GM12892 (cell line): ENCODE data around the gene EMILIN2.
"Not testable (repeated sequence)": the region's sequence is repeated elsewhere in the genome, so short reads cannot be mapped to it uniquely, and the experiment has no call there.

Experiments
- DNase-seq: peaks from one replicate; pipeline ENCODE4 v3.0.0; 2011; ENCODE audit not compliant: insufficient read length
- FAIRE-seq: peaks from 2 replicates; lab custom pipeline; 2011; peaks lifted over from hg19 to GRCh38; lab: Jason Lieb, UNC
- POLR2A ChIP-seq: IDR thresholded peaks from 2 replicates; pipeline ENCODE4 v1.6.1; 2011; ENCODE audit warnings: low read depth, low read length, control low read depth
- POLR2AphosphoS5 ChIP-seq: IDR thresholded peaks from 2 replicates; pipeline ENCODE4 v1.6.1; 2011; ENCODE audit warnings: low read depth, low read length, control low read depth
- TAF1 ChIP-seq: IDR thresholded peaks from 2 replicates; pipeline ENCODE4 v1.6.1; 2011; ENCODE audit warnings: low read depth, mild to moderate bottlenecking, control low read depth, low read length, borderline replicate concordance

The EMILIN2 gene

GRCh38 chr18:2856547-2857170, 9.9 kb downstream of the EMILIN2 start:
- TF ChIP-seq POLR2AphosphoS5 (no peak), TAF1 (no peak), POLR2A (no peak)
- FAIRE-seq (no peak), DNase-seq (no peak)

GRCh38 chr18:2857491-2858131, 10.8 kb downstream of the EMILIN2 start:
- no peak for FAIRE-seq
- TF ChIP-seq TAF1 (no peak), POLR2AphosphoS5 (no peak), POLR2A (no peak)
- DNase-seq = no peak

GRCh38 chr18:2860397-2860796, 13.6 kb downstream of the EMILIN2 start:
- not testable (repeated sequence) for DNase-seq, FAIRE-seq

- not testable (repeated sequence) for DNase-seq, FAIRE-seq
Measured at GRCh38 chr18:2863997-2864396, 17.2 kb downstream of the EMILIN2 start.

- FAIRE-seq, DNase-seq: not testable (repeated sequence)
Measured at GRCh38 chr18:2866465-2866864, 19.7 kb downstream of the EMILIN2 start.

- no peak for FAIRE-seq
- no peak for DNase-seq
- TF ChIP-seq POLR2AphosphoS5 = no peak
- no peak for TF ChIP-seq POLR2A
- TF ChIP-seq TAF1 = no peak
Measured at GRCh38 chr18:2869207-2869606, 22.4 kb downstream of the EMILIN2 start.

- TF ChIP-seq TAF1 (no peak), POLR2A (no peak), POLR2AphosphoS5 (no peak)
- DNase-seq (no peak), FAIRE-seq (no peak)
Measured at GRCh38 chr18:2871111-2871720, 24.4 kb downstream of the EMILIN2 start.

GRCh38 chr18:2872095-2872494, 25.3 kb downstream of the EMILIN2 start:
- no peak for TF ChIP-seq TAF1
- TF ChIP-seq POLR2A = no peak
- TF ChIP-seq POLR2AphosphoS5 = no peak
- no peak for FAIRE-seq
- DNase-seq = no peak

- DNase-seq (no peak), FAIRE-seq (no peak)
- TF ChIP-seq POLR2AphosphoS5 = no peak
Measured at GRCh38 chr18:2874765-2875164, 28.0 kb downstream of the EMILIN2 start.

- FAIRE-seq (no peak), DNase-seq (no peak)
- TF ChIP-seq POLR2AphosphoS5 = no peak
- TF ChIP-seq TAF1 = no peak
- no peak for TF ChIP-seq POLR2A
Measured at GRCh38 chr18:2878656-2879330, 32.0 kb downstream of the EMILIN2 start.

- TF ChIP-seq TAF1 (no peak), POLR2A (no peak), POLR2AphosphoS5 (no peak)
- no peak for FAIRE-seq
- DNase-seq = no peak
Measured at GRCh38 chr18:2879889-2880288, 33.1 kb downstream of the EMILIN2 start.

- TF ChIP-seq TAF1 (no peak), POLR2AphosphoS5 (no peak), POLR2A (no peak)
- no peak for FAIRE-seq
- no peak for DNase-seq
Measured at GRCh38 chr18:2880473-2880872, 33.7 kb downstream of the EMILIN2 start.
